ENCODE data around the gene RSAD1. TPM values are rescaled to one million over a fixed set of nuclear protein-coding genes. Genes with fewer than 3 reads are reported as not detected.

Gene RSAD1
- total RNA-seq, 1 donor, result 23.9 TPM

GRCh38 chr17:50467855-50468303 is 10.8 kb upstream of the RSAD1 start:
- Histone ChIP-seq H3K4me2 (ENCODE audit: insufficient read depth, low read length) (no peak overlapping the region), H3K4me1 (ENCODE audit: insufficient read depth, low read length) (peaks cover 3% of the 10 kb centered on the region), H3K79me2 (ENCODE audit: insufficient read depth, low read length) (no peaks in the 10 kb centered on the region), H4K20me1 (ENCODE audit: insufficient read depth, low read length) (peaks cover 12% of the 10 kb centered on the region), H3K27ac (ENCODE audit: low read depth, low read length) (no peak overlapping the region), H3K36me3 (ENCODE audit: insufficient read depth, low read length) (peaks cover 7% of the 10 kb centered on the region), H2AFZ (ENCODE audit: low read length) (no peak overlapping the region), H3K27me3 (ENCODE audit: insufficient read depth, low read length) (peaks cover 34% of the 10 kb centered on the region), H3K4me3 (ENCODE audit: insufficient read depth, low read length) (no peak overlapping the region), H3K9me3 (ENCODE audit: low read depth, low read length) (no peaks in the 10 kb centered on the region)
- DNase-seq (ENCODE audit: insufficient read length, low spot score, missing footprints), result peak; percentile 91
- TF ChIP-seq, protein P1, sequence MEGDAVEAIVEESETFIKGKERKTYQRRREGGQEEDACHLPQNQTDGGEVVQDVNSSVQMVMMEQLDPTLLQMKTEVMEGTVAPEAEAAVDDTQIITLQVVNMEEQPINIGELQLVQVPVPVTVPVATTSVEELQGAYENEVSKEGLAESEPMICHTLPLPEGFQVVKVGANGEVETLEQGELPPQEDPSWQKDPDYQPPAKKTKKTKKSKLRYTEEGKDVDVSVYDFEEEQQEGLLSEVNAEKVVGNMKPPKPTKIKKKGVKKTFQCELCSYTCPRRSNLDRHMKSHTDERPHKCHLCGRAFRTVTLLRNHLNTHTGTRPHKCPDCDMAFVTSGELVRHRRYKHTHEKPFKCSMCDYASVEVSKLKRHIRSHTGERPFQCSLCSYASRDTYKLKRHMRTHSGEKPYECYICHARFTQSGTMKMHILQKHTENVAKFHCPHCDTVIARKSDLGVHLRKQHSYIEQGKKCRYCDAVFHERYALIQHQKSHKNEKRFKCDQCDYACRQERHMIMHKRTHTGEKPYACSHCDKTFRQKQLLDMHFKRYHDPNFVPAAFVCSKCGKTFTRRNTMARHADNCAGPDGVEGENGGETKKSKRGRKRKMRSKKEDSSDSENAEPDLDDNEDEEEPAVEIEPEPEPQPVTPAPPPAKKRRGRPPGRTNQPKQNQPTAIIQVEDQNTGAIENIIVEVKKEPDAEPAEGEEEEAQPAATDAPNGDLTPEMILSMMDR (IDR thresholded peaks at IDR 0.05; ENCODE audit: extremely low read depth, low read depth, low read length), result no peak

DNA sequence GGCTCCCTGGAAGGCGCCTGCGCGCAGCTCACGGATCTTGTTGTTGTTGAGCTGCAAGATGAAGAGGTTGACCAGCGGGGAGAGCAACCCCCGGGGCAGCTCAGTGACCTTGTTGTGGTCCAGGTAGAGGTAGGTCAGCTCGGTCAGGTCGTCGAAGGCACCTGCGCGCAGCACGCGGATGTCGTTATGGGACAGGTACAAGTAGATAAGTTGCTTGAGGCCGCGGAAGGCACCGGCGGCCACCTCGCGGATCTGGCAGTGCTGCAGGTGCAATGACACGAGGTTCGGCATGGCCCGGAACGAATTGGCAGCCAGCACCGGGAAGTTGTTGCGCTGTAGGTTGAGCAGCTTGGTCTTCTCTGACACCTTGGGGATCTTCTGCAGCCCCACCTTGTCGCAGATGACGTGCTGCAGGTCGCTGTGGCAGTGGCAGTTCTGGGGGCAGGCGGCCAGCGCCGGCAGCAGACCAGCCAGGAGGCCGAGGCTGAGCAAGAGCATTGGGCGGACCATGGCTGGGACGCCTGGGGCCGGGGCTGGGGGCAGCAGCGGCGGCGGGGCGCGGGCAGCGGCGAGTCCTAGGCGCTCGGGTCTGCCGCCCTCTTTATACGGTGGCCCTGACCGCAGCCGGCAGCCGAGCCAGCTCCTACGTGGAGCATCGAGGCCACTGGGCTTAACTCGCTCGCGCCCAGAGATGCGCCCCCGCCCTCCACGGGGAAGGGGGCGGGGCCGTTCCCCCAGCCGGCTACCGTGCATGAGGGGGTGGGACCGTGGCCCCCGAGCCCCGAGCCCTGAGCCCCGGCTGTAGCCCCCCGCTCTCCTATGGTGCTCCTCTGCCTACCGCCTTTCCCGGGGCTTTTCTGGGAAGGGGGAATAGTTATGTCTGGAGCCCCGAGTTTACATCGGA is 10.1 kb upstream of the RSAD1 start, which contains the start of gene CHAD:
Gene CHAD, minus strand, starts transcription at position 577 of the 904 bp plus-strand sequence. Its CDS starts 67 bp downstream, at position 510.
- peak within 1 kb of the TSS; percentile 63 for H3K4me2 ChIP-seq (ENCODE audit: insufficient read depth, low read length)
- peaks cover 3% of the 10 kb centered on the region for H3K4me1 ChIP-seq (ENCODE audit: insufficient read depth, low read length)
- H4K20me1 ChIP-seq (ENCODE audit: insufficient read depth, low read length), result peaks cover 12% of the 10 kb centered on the region
- H3K27me3 ChIP-seq (ENCODE audit: insufficient read depth, low read length), result peaks cover 34% of the 10 kb centered on the region
- H3K27ac ChIP-seq (ENCODE audit: low read depth, low read length), result no peak within 1 kb of the TSS
- peaks cover 7% of the 10 kb centered on the region for H3K36me3 ChIP-seq (ENCODE audit: insufficient read depth, low read length)
- peak within 1 kb of the TSS; percentile 59 for H3K4me3 ChIP-seq (ENCODE audit: insufficient read depth, low read length)
- H2AFZ ChIP-seq (ENCODE audit: low read length), result no peak within 1 kb of the TSS
- H3K79me2 ChIP-seq (ENCODE audit: insufficient read depth, low read length), result no peaks in the 10 kb centered on the region
- no peaks in the 10 kb centered on the region for H3K9me3 ChIP-seq (ENCODE audit: low read depth, low read length)
- DNase-seq (ENCODE audit: insufficient read length, low spot score, missing footprints), result peak; percentile 94
- TF ChIP-seq, protein P1 (IDR thresholded peaks at IDR 0.05; ENCODE audit: extremely low read depth, low read depth, low read length), result no peak

GRCh38 chr17:50469208-50469605 is 9.5 kb upstream of the RSAD1 start:
- no peaks in the 10 kb centered on the region for H3K9me3 ChIP-seq (ENCODE audit: low read depth, low read length)
- H4K20me1 ChIP-seq (ENCODE audit: insufficient read depth, low read length), result peaks cover 12% of the 10 kb centered on the region
- TF ChIP-seq, protein P1 (IDR thresholded peaks at IDR 0.05; ENCODE audit: extremely low read depth, low read depth, low read length), result no peak
- DNase-seq (ENCODE audit: insufficient read length, low spot score, missing footprints), result peak; percentile 90
- peaks cover 3% of the 10 kb centered on the region for H3K4me1 ChIP-seq (ENCODE audit: insufficient read depth, low read length)
- H3K27ac ChIP-seq (ENCODE audit: low read depth, low read length), result no peak overlapping the region
- peak overlapping the region; percentile 59 for H3K4me3 ChIP-seq (ENCODE audit: insufficient read depth, low read length)
- H3K27me3 ChIP-seq (ENCODE audit: insufficient read depth, low read length), result peaks cover 34% of the 10 kb centered on the region
- peaks cover 9% of the 10 kb centered on the region for H3K36me3 ChIP-seq (ENCODE audit: insufficient read depth, low read length)
- H3K79me2 ChIP-seq (ENCODE audit: insufficient read depth, low read length), result no peaks in the 10 kb centered on the region
- H3K4me2 ChIP-seq (ENCODE audit: insufficient read depth, low read length), result peak overlapping the region; percentile 63
- no peak overlapping the region for H2AFZ ChIP-seq (ENCODE audit: low read length)

- H3K4me3 ChIP-seq (ENCODE audit: insufficient read depth, low read length), result no peak overlapping the region
- no peak overlapping the region for H3K4me2 ChIP-seq (ENCODE audit: insufficient read depth, low read length)
- no peak overlapping the region for H3K27ac ChIP-seq (ENCODE audit: low read depth, low read length)
- peak; percentile 83 for DNase-seq (ENCODE audit: insufficient read length, low spot score, missing footprints)
- H3K79me2 ChIP-seq (ENCODE audit: insufficient read depth, low read length), result no peaks in the 10 kb centered on the region
- no peak overlapping the region for H2AFZ ChIP-seq (ENCODE audit: low read length)
- H3K9me3 ChIP-seq (ENCODE audit: low read depth, low read length), result no peaks in the 10 kb centered on the region
- TF ChIP-seq, protein P1 (IDR thresholded peaks at IDR 0.05; ENCODE audit: extremely low read depth, low read depth, low read length), result no peak
- peaks cover 3% of the 10 kb centered on the region for H3K4me1 ChIP-seq (ENCODE audit: insufficient read depth, low read length)
- H3K36me3 ChIP-seq (ENCODE audit: insufficient read depth, low read length), result peaks cover 9% of the 10 kb centered on the region
- peaks cover 34% of the 10 kb centered on the region for H3K27me3 ChIP-seq (ENCODE audit: insufficient read depth, low read length)
- H4K20me1 ChIP-seq (ENCODE audit: insufficient read depth, low read length), result peaks cover 12% of the 10 kb centered on the region
Observed at GRCh38 chr17:50469671-50470305, 8.9 kb upstream of the RSAD1 start.

Data from osteoblast (primary cell).